B cell (primary cell): ENCODE data around the gene SLC29A3. TPM values are rescaled to one million over a fixed set of nuclear protein-coding genes. Genes with fewer than 3 reads are reported as not detected.

ENCODE experiments used
- ATAC-seq: fragments of 200-7000 bp; cut with Tn5 transposase; one replicate; pipeline ENCODE4 v1.10.0; 2021; ENCODE audit warnings: low read depth, mild to moderate bottlenecking, moderate number of reproducible peaks, moderate library complexity
- CTCF ChIA-PET: fragments of 350-600 bp; sonication (Branson Sonifier 250); formaldehyde crosslinking; loops from one replicate; lab custom pipeline; 2021; ENCODE audit warnings: antibody characterized with exemption, inconsistent platforms; lab: Charles Lee
- POLR2A ChIA-PET: fragments of 350-600 bp; sonication (Branson Sonifier 250); formaldehyde crosslinking; loops from one replicate; lab custom pipeline; 2021; ENCODE audit warnings: antibody characterized with exemption; lab: Charles Lee
- DNase-seq: peaks from one replicate; pipeline ENCODE4 v3.0.0; 2013
- H2AFZ ChIP-seq: 2 replicates; pipeline ENCODE4 v1.6.1; 2012; ENCODE audit warnings: mild to moderate bottlenecking, low read depth, low read length; ENCODE audit not compliant: insufficient read depth, poor library complexity, severe bottlenecking
- H3K27ac ChIP-seq, 2 donors: 1 replicate in 1 of 2; 2 replicates in 1 of 2; pipeline ENCODE4 v1.5.1; 2012 to 2013; ENCODE audit warnings: low read length in 2 of 2, mild to moderate bottlenecking in 2 of 2, moderate library complexity in 1 of 2
- H3K27me3 ChIP-seq, 4 experiments: fragments of 200-600 bp in 1 of 4; sonication (generic) in 1 of 4; replicated peaks in 1 of 4; 1 replicate in 2 of 4; 2 replicates in 2 of 4; pipeline versions ENCODE4 v1.6.1 to v1.7.0; 2013 to 2016; ENCODE audit warnings: low read length in 3 of 4, mild to moderate bottlenecking in 2 of 4, mixed read lengths in 1 of 4, moderate library complexity in 1 of 4; ENCODE audit not compliant: insufficient read depth in 4 of 4, control insufficient read depth in 3 of 4; ENCODE audit errors: control extremely low read depth in 1 of 4
- H3K36me3 ChIP-seq, 2 experiments: replicated peaks in 1 of 2; 1 replicate in 1 of 2; 2 replicates in 1 of 2; pipeline versions ENCODE4 v1.6.1 to v1.7.1; 2013; ENCODE audit warnings: low read length in 1 of 2; ENCODE audit not compliant: insufficient read depth in 2 of 2, control insufficient read depth in 1 of 2; ENCODE audit errors: control extremely low read depth in 1 of 2, extremely low read depth in 1 of 2
- H3K4me1 ChIP-seq, 2 donors: fragments of 200-600 bp in 1 of 2; sonication (generic) in 1 of 2; 1 replicate in 1 of 2; 2 replicates in 1 of 2; pipeline versions ENCODE4 v1.5.1 to v1.6.1; 2013 to 2017; ENCODE audit warnings: low read length in 2 of 2; ENCODE audit not compliant: control insufficient read depth in 2 of 2, insufficient read depth in 2 of 2
- H3K4me2 ChIP-seq: replicated peaks from 2 replicates; pipeline ENCODE3; 2012; ENCODE audit warnings: mild to moderate bottlenecking, low read depth, low read length; ENCODE audit not compliant: poor library complexity, severe bottlenecking
- H3K4me3 ChIP-seq, 5 experiments: fragments of 200-600 bp in 1 of 5; sonication (generic) in 1 of 5; 1 replicate in 3 of 5; 2 replicates in 2 of 5; pipeline versions ENCODE4 v1.5.1 to v1.7.0; 2011 to 2016; ENCODE audit warnings: low read length in 4 of 5, mild to moderate bottlenecking in 4 of 5, low read depth in 2 of 5, control low read depth in 1 of 5, moderate library complexity in 1 of 5; ENCODE audit not compliant: insufficient read depth in 1 of 5; ENCODE audit errors: control extremely low read depth in 1 of 5, extremely low read depth in 1 of 5
- H3K79me2 ChIP-seq: fragments of 200-600 bp; sonication (generic); one replicate; pipeline ENCODE4 v1.6.0; 2016; ENCODE audit warnings: low read length; ENCODE audit not compliant: control insufficient read depth, insufficient read depth
- H3K9ac ChIP-seq: fragments of 200-600 bp; sonication (generic); 2 replicates; pipeline ENCODE4 v1.6.1; 2017; ENCODE audit warnings: mild to moderate bottlenecking, low read length, moderate library complexity
- H3K9me3 ChIP-seq, 3 donors: one replicate each; pipeline versions ENCODE4 v1.6.1 to v1.7.1; 2013; ENCODE audit warnings: low read length in 2 of 3; ENCODE audit not compliant: control insufficient read depth in 2 of 3, insufficient read depth in 1 of 3; ENCODE audit errors: control extremely low read depth in 1 of 3
- H4K20me1 ChIP-seq: 2 replicates; pipeline ENCODE4 v1.6.0; 2012; ENCODE audit warnings: mild to moderate bottlenecking, low read length; ENCODE audit not compliant: insufficient read depth, control insufficient read depth, poor library complexity, severe bottlenecking
- H3K27ac Mint-ChIP-seq: one replicate; pipeline ENCODE4 v1.8.0; 2021; ENCODE audit warnings: mixed read lengths
- H3K27me3 Mint-ChIP-seq: one replicate; pipeline ENCODE4 v1.8.0; 2021; ENCODE audit warnings: mixed read lengths
- H3K4me1 Mint-ChIP-seq: one replicate; pipeline ENCODE4 v1.8.0; 2021; ENCODE audit warnings: mixed read lengths
- H3K4me3 Mint-ChIP-seq: one replicate; pipeline ENCODE4 v1.8.0; 2021; ENCODE audit warnings: mixed read lengths
- H3K9me3 Mint-ChIP-seq: one replicate; pipeline ENCODE4 v1.8.0; 2022; ENCODE audit warnings: mixed read lengths; ENCODE audit not compliant: insufficient read depth
- CTCF ChIP-seq: fragments of 200-600 bp; IDR thresholded peaks from one replicate; pipeline ENCODE4 v1.8.0; 2022; ENCODE audit warnings: antibody characterized with exemption, mild to moderate bottlenecking
- EZH2 ChIP-seq: IDR thresholded peaks from 2 replicates; pipeline ENCODE4 v1.6.1; 2012; ENCODE audit warnings: borderline replicate concordance, low read depth, mild to moderate bottlenecking, moderate library complexity, low read length; ENCODE audit not compliant: insufficient read depth, poor library complexity, severe bottlenecking
- WGBS: methylation state at CpG from one replicate; pipeline ENCODE4 v1.1.5; 2013; ENCODE audit warnings: missing lambda C conversion rate; ENCODE audit not compliant: insufficient coverage; 5-methylcytosine and 5-hydroxymethylcytosine counted together
- intact Hi-C: fragments of 100-400 bp; cut with micrococcal nuclease; formaldehyde crosslinking; loops from one replicate; pipeline ENCODE4 v1.10.0; 2022
- polyA plus RNA-seq: library from polyadenylated mRNA; depleted of rRNA; stranded (reverse); fragments of >200 nt; gene quantifications from 2 replicates; pipeline ENCODE4 v1.2.3, GENCODE V29; 2012
- total RNA-seq, 2 donors: library from RNA; stranded (reverse); fragments of 120-200 nt in 1 of 2; gene quantifications; 1 replicate in 1 of 2; 2 replicates in 1 of 2; pipeline versions ENCODE4 v1.2.3 to v1.2.4, GENCODE V29; 2013 to 2022

The SLC29A3 gene
- total and polyA plus RNA-seq, 2 donors (not counting 1 experiment from before 2014, with no cell fraction given): 4.5 to 8.2 TPM

- Histone ChIP-seq H3K27me3 (peaks cover 0 to 10% (median 1%) of the 10 kb centered on the region in 4 experiments), H3K4me2 (no peak overlapping the region), H3K4me3 (no peak overlapping the region), H3K9me3 (peaks cover 0 to 4% (median 0%) of the 10 kb centered on the region in 3 donors), H3K27ac (no peak overlapping the region), H3K79me2 (no peaks in the 10 kb centered on the region), H3K36me3 (no peaks in the 10 kb centered on the region), H3K4me1 (no peaks in the 10 kb centered on the region), H3K9ac (no peak overlapping the region), H2AFZ (no peak overlapping the region), H4K20me1 (no peaks in the 10 kb centered on the region)
- 92% methylated on average over 9 of the region's 13 CpGs for WGBS
- Mint-ChIP-seq H3K27me3 (peaks cover 12% of the 10 kb centered on the region), H3K4me3 (no peak overlapping the region), H3K27ac (no peak overlapping the region), H3K9me3 (no peaks in the 10 kb centered on the region), H3K4me1 (no peaks in the 10 kb centered on the region)
- ATAC-seq (no peak), DNase-seq (no peak)
- intact Hi-C loops: no loop called here
- POLR2A ChIA-PET: no interaction called here
- TF ChIP-seq CTCF (no peak), EZH2 (no peak)
- CTCF ChIA-PET: no interaction called here
Measured at GRCh38 chr10:71404503-71405295, 85.6 kb downstream of the SLC29A3 start.

- CTCF ChIA-PET: interaction anchor here (0.8 kb wide), 1 partner anchor 87 kb away, joined by 3 read pairs; no protein-coding TSS in a partner anchor
- no peaks in the 10 kb centered on the region for H3K79me2 ChIP-seq
- no peaks in the 10 kb centered on the region for H4K20me1 ChIP-seq
- Mint-ChIP-seq H3K9me3 (peaks cover 7% of the 10 kb centered on the region), H3K4me1 (no peaks in the 10 kb centered on the region), H3K27ac (no peak overlapping the region), H3K27me3 (peaks cover 3% of the 10 kb centered on the region), H3K4me3 (no peak overlapping the region)
- H3K4me3 ChIP-seq: no peak overlapping the region
- H3K27ac ChIP-seq: no peak overlapping the region
- intact Hi-C loops: no loop called here
- peaks cover 0 to 3% (median 0%) of the 10 kb centered on the region in 4 experiments for H3K27me3 ChIP-seq
- no peak overlapping the region for H3K4me2 ChIP-seq
- H3K36me3 ChIP-seq: no peaks in the 10 kb centered on the region
- ATAC-seq (no peak), DNase-seq (no peak)
- H3K4me1 ChIP-seq: no peaks in the 10 kb centered on the region
- H3K9me3 ChIP-seq: peaks cover 4 to 12% (median 7%) of the 10 kb centered on the region in 3 donors
- TF ChIP-seq EZH2 (no peak), CTCF (no peak)
- POLR2A ChIA-PET: no interaction called here
- H2AFZ ChIP-seq: no peak overlapping the region
- no peak overlapping the region for H3K9ac ChIP-seq
- 100% methylated on average over 1 of the region's 3 CpGs for WGBS
Measured at GRCh38 chr10:71406878-71407277, 87.8 kb downstream of the SLC29A3 start.
